ENCODE measurements around the gene VWA3B. TPM values are rescaled to one million over a fixed set of nuclear protein-coding genes. Genes with fewer than 3 reads are reported as not detected.

VWA3B gene
- total RNA-seq, 3 donors from 2014 or later, result 1.2 to 2.8 (median 2.7) TPM

DNA sequence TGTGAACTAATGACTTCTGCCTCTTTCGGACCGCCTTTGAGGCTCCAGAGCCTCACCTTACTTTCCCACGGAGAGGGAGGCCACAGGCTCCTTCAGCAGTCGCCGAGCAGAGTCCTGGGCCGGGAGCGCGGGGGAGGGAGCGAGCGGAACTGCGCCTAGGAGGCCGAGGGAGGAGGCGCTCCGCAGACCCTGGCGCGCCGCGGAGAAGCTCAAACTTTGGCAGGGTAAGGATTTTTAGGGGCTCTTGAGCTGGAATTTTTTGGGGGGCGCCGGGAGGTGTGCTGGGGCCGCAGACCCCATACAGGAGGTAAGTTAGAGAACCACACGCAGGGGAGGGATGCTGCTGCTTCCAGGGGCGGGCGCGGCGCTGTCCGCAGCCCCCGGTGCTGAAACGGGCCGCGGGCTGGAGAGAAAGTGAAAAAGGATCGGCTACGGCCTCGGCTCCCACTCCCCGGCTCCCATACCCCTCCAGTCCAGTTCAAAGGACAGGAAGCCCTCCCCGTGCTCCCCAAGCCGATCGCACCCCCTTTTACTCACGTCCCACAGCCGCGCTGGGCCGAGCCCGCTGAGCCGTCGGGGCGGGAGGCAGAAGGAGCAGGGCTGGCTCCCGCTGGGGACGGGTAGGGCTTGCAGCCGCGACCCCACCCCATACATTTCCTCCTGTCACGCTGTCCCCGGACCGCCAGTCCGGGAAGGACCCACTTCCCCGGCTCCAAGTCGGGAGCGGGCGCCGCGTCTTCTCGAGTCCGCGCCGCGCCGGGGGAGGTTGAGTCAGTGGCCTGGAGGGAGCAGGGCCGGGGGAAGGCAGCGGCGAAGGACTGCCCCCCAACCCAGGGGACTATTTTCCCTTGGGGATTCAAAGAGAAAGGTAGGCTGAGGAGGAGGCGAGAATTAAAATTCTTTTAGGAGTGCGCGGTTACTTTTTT is 259.6 kb downstream of the VWA3B start, which contains the start of gene CNGA3:
Gene CNGA3 (plus strand): TSS at position 146 of the 926 bp plus-strand sequence. CDS start 23,520 bp downstream, outside the sequence.
- DNase-seq (peak in 2 of 3 donors; percentile 37 to 46), ATAC-seq (peak; percentile 49)
- peaks cover 10% of the 10 kb centered on the region for H3K4me1 ChIP-seq (ENCODE audit: low read depth)
- TF ChIP-seq CTCF (IDR thresholded peaks at IDR 0.05), result no peak
- H3K36me3 ChIP-seq (ENCODE audit: low read depth), result no peaks in the 10 kb centered on the region
- intact Hi-C loops (cut with DNase I, micrococcal nuclease), result no loop called here
- H3K4me3 ChIP-seq, result no peak within 1 kb of the TSS
- H3K9me3 ChIP-seq, result no peaks in the 10 kb centered on the region

DNA sequence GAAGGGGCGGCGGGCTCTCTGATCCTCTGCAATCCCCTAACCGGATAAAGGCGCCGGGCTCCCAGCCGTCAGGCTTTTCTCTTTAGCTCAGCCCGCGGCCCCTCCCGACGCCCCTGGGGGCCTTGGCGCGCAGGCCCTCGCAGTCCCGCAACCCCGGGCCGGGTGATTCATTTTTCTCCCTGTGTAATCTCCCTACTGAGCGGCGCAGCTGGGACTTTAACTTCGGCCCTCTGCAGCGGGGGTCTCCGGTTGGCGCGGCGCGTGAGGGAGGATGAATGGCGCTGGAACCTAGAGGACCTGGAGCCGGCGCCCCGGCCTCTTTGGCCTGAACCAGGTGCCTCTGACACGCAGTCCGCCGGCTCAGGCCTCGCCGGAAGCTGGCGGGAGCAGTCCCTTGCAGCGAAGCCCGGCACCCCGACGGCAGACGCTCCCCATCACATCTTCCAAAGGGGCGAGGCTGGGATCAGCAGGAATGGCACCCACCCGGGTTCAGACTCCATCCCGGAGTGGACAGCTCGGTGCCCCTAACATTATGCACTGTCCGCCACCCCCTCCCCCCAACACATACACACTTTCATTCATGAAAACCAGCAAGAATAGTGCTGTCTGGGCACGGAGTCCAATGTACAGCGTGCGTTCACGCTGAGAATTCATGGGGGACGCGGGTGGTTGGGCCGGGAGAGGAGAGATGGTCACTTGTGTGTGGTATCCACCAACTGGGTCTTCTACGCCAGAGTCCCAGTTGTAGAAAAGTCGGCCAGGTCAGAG is 260.5 kb downstream of the VWA3B start:
- Histone ChIP-seq H3K36me3 (ENCODE audit: low read depth) (no peaks in the 10 kb centered on the region), H3K4me1 (ENCODE audit: low read depth) (peaks cover 10% of the 10 kb centered on the region), H3K4me3 (no peak overlapping the region), H3K9me3 (no peaks in the 10 kb centered on the region)
- ATAC-seq (no peak), DNase-seq (no peak)
- intact Hi-C loops (cut with DNase I, micrococcal nuclease), result no loop called here
- TF ChIP-seq CTCF (IDR thresholded peaks at IDR 0.05), result no peak

DNA sequence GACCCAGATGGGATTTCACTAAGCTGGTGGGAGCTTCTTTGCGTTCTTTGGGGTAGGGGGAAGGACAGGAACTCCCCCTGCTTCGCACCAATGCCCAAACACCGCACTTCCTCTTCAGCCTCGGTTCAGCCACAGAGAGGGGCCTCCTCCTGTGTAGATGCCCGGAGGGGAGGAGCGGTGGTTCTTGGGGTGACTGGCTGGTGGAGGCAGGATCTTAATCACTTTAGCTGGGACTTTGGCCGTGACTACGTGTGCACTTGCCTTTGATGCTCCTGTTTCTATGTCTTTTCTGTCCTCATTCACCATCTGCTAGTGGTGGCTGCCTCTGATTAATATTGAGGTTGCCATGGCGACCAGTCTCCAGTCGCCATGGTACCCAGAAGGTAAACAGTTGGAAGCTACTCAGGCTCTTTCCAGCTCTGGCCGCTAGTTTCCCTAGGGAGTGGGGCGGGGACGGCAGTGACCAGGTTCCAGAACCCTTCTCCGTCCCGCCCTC is 261.1 kb downstream of the VWA3B start:
- DNase-seq (no peak), ATAC-seq (peak; percentile 45)
- intact Hi-C loops (cut with DNase I, micrococcal nuclease), result no loop called here
- no peaks in the 10 kb centered on the region for H3K9me3 ChIP-seq
- H3K36me3 ChIP-seq (ENCODE audit: low read depth), result no peaks in the 10 kb centered on the region
- peaks cover 10% of the 10 kb centered on the region for H3K4me1 ChIP-seq (ENCODE audit: low read depth)
- no peak overlapping the region for H3K4me3 ChIP-seq
- TF ChIP-seq CTCF (IDR thresholded peaks at IDR 0.05), result no peak

DNA sequence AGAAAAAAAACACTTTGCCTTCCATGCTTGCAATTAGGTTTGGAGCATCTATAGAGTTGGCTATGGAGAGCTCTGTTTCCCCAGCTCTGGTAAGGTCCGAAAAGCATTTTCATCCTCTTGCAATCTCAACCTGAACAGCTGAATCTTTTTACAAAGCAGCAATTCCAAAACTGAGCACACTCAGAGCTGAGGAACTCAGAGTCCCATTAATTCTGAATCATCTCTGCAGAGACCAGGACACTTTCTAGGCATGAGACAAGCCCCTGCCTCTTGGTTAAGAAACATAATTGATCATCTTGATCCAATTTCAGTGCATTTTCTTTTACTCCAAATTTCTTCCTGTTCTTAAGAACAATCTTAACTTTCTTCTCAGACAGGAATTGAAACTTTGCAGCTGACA is 263.4 kb downstream of the VWA3B start:
- DNase-seq (no peak), ATAC-seq (no peak)
- Histone ChIP-seq H3K4me1 (ENCODE audit: low read depth) (peaks cover 10% of the 10 kb centered on the region), H3K9me3 (no peaks in the 10 kb centered on the region), H3K36me3 (ENCODE audit: low read depth) (no peaks in the 10 kb centered on the region), H3K4me3 (no peak overlapping the region)
- intact Hi-C loops (cut with DNase I, micrococcal nuclease), result no loop called here
- no peak for TF ChIP-seq CTCF (IDR thresholded peaks at IDR 0.05)

- no peak for TF ChIP-seq CTCF (IDR thresholded peaks at IDR 0.05)
- no peak for DNase-seq
- H3K9me3 ChIP-seq, result no peaks in the 10 kb centered on the region
- no peaks in the 10 kb centered on the region for H3K4me1 ChIP-seq (ENCODE audit: low read depth)
- no peaks in the 10 kb centered on the region for H3K36me3 ChIP-seq (ENCODE audit: low read depth)
- intact Hi-C loops (cut with DNase I, micrococcal nuclease), result no loop called here
- ATAC-seq, result no peak
- no peak overlapping the region for H3K4me3 ChIP-seq
Observed at GRCh38 chr2:98355881-98356280, 268.9 kb downstream of the VWA3B start.
